Left lobe of liver (tissue), 2 donors: ENCODE measurements around the gene HBG2. TPM values are rescaled to one million over a fixed set of nuclear protein-coding genes. Genes with fewer than 3 reads are reported as not detected.

Source experiments
- ATAC-seq: fragments of 200-7000 bp; cut with Tn5 transposase; one replicate; pipeline ENCODE4 v1.9.1; 2020; ENCODE audit warnings: mild to moderate bottlenecking, moderate library complexity
- DNase-seq: peaks from one replicate; pipeline ENCODE4 v3.0.0-alpha.2; 2020; ENCODE audit warnings: low spot score
- total RNA-seq: library from RNA; stranded (reverse); gene quantifications from one replicate; pipeline ENCODE4 v1.2.1, GENCODE V29; 2021
- donor health status: DM: no; HTN: no; CAD: no; lungs with moderate emphysema.
- donor health status: DM: no; HTN: yes; CAD: no.

Gene HBG2
- total RNA-seq, 1 donor from 2014 or later, result 7.6 TPM

DNA sequence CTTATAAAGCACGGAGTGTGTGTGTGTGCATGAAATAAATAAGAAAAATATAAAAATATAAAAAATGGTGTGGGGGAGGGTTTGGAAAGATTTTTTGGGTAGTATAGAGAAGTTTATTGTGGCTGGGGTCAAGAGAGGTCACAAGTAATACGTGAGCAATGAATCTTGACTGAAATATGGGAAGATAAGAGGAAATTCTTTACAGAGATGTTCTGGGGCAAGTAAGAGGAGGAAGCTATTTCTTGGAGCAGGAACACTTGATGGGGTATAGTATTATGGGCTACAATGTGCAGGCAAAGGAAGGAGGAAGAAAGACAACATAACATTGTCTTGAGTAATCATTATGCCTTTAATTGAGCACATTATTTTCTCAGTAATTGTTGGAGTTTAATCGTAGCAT, 22.4 kb downstream of the HBG2 start:
- ATAC-seq, result peak; percentile 14

GRCh38 chr11:5231111-5231510, 23.5 kb downstream of the HBG2 start:
- ATAC-seq, result no peak

More for the DNA sequence above, 22.4 kb downstream of the HBG2 start:
- DNase-seq, result no peak

GRCh38 chr11:5230266-5230665, 24.3 kb downstream of the HBG2 start:
- no peak for DNase-seq
- ATAC-seq, result no peak

More at GRCh38 chr11:5231111-5231510, 23.5 kb downstream of the HBG2 start:
- no peak for DNase-seq

DNA sequence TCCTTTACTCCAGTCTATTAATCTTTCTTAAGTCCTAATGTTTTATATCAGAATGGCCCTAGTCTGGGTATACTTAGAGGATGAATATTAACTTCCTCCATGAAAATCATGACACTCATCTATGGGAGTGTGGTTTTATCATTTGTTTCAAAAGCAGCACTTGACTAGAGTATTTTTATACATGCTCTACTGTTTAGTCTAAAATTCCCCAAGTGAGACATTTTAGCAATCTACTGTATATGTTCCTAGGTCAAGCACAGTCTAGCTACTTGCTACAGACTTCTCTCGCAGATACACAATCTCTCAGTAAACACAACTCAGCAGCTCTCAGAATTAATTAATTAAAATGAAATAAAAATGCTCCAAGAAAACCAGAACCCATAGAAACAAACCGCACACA, 24.8 kb downstream of the HBG2 start:
- ATAC-seq, result no peak
- no peak for DNase-seq

GRCh38 chr11:5229356-5229755, 25.2 kb downstream of the HBG2 start:
- DNase-seq, result no peak
- no peak for ATAC-seq

DNA sequence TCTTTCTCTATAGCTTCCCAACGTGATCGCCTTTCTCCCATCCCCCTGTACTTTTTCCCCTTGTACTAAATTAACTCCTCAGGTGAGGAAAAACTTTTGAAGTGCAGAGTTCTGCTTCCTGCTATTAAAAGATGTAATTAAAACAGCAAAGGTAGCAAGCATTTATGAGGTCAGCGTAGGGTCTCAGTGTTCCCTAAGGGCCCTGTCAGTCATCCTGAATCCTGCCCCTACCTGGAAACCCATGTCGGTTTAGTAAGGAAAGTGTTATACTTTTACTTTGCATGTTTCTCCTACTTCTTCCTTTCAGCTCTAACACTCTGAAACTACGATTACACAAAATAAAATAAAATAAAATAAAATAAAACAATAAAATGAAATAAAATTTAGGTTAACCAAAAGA, 26.5 kb downstream of the HBG2 start:
- no peak for ATAC-seq
- no peak for DNase-seq

DNA sequence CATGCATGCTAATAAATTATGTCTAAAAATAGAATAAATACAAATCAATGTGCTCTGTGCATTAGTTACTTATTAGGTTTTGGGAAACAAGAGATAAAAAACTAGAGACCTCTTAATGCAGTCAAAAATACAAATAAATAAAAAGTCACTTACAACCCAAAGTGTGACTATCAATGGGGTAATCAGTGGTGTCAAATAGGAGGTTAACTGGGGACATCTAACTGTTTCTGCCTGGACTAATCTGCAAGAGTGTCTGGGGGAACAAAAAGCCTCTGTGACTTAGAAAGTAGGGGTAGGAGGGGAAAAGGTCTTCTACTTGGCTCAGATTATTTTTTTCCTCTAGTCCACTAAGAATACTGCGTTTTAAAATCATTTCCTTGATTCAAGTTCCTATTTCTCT, 26.9 kb downstream of the HBG2 start:
- DNase-seq, result no peak
- no peak for ATAC-seq

DNA sequence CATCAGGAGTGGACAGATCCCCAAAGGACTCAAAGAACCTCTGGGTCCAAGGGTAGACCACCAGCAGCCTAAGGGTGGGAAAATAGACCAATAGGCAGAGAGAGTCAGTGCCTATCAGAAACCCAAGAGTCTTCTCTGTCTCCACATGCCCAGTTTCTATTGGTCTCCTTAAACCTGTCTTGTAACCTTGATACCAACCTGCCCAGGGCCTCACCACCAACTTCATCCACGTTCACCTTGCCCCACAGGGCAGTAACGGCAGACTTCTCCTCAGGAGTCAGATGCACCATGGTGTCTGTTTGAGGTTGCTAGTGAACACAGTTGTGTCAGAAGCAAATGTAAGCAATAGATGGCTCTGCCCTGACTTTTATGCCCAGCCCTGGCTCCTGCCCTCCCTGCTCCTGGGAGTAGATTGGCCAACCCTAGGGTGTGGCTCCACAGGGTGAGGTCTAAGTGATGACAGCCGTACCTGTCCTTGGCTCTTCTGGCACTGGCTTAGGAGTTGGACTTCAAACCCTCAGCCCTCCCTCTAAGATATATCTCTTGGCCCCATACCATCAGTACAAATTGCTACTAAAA, 27.8 kb downstream of the HBG2 start, which contains the start of gene HBB:
Gene HBB (minus strand): TSS at position 340 of the 579 bp plus-strand sequence. CDS start 50 bp downstream, at position 290.
- DNase-seq, result no peak
- no peak for ATAC-seq

- no peak for DNase-seq
- ATAC-seq, result no peak
Observed at GRCh38 chr11:5225480-5225871, 29.1 kb downstream of the HBG2 start.

DNA sequence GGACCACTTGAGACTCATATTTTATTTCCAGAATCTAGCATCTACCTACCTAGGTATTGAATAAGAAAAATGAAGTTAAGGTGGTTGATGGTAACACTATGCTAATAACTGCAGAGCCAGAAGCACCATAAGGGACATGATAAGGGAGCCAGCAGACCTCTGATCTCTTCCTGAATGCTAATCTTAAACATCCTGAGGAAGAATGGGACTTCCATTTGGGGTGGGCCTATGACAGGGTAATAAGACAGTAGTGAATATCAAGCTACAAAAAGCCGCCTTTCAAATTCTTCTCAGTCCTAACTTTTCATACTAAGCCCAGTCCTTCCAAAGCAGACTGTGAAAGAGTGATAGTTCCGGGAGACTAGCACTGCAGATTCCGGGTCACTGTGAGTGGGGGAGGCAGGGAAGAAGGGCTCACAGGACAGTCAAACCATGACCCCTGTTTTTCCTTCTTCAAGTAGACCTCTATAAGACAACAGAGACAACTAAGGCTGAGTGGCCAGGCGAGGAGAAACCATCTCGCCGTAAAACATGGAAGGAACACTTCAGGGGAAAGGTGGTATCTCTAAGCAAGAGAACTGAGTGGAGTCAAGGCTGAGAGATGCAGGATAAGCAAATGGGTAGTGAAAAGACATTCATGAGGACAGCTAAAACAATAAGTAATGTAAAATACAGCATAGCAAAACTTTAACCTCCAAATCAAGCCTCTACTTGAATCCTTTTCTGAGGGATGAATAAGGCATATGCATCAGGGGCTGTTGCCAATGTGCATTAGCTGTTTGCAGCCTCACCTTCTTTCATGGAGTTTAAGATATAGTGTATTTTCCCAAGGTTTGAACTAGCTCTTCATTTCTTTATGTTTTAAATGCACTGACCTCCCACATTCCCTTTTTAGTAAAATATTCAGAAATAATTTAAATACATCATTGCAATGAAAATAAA, 29.8 kb downstream of the HBG2 start:
- DNase-seq, result no peak
- no peak for ATAC-seq

DNA sequence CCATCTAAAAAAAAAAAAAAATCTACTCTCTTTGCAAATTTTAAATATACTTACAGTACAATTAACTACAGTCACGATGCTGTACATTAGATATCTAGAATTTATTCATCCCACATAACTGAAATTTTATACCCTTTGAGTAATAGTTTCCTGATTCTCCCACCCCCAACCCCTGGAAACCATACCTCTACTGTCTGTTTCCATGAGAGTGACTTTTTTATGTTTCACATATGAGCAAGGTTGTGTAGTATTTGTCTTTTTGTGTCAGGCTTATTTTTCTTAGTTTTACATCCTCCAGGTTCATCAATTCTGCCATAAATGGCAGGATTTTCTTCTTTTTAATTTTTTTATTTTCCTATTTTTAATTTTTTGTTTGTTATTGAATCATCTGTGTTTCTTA, 30.9 kb downstream of the HBG2 start:
- no peak for ATAC-seq

GRCh38 chr11:5223146-5223545, 31.4 kb downstream of the HBG2 start:
- ATAC-seq, result no peak

More for the DNA sequence above, 30.9 kb downstream of the HBG2 start:
- DNase-seq, result no peak

DNA sequence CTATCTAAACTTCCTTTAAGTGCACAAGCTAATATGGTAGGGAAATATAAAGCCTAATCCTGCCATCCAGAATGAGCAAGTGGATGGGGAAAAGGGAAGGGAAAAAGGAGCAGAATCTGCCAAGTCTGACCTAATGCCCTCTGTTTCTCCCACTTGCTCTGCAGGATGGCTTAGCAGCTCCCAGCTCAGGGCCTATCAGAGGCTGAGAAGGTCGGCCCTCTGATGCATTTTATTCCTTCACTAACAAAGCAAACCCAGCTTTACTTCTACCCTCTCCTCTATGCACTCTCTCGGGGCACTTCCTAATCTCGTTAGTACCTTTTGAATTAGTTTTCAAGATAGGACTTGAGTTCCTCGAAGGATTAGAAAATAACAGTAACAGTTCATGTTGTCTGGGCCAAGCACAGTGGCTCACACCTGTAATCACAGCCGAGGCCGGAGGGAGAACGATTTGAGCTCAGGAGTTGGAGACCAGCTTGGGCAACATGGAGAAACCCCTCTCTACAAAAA, 44.1 kb downstream of the HBG2 start:
- no peak for ATAC-seq

More at GRCh38 chr11:5223146-5223545, 31.4 kb downstream of the HBG2 start:
- DNase-seq, result no peak

DNA sequence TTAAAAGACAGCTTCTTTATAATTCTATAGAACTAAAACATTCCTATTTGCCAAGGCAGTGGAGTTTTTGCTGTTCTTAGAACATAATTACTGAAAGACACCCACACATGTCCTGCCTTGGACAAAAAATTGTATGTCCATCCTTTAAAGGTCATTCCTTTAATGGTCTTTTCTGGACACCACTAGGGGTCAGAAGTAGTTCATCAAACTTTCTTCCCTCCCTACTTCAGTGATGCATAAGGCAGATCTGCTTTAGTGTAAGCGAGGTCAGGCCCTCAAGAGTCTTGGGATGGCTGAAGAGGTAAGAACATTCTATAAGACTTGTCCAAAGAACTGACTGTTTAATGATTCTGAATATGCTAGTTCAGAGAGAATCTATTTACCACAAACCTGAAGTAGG, 49.8 kb downstream of the HBG2 start:
- ATAC-seq (peak; percentile 71), DNase-seq (no peak)

More for the DNA sequence above, 44.1 kb downstream of the HBG2 start:
- no peak for DNase-seq

GRCh38 chr11:5203366-5203765, 51.2 kb downstream of the HBG2 start:
- no peak for ATAC-seq
- no peak for DNase-seq

Other genes with a start within 250 kb of the HBG2 start
- gene OR52J3, start 208.3 kb downstream of the HBG2 start, total RNA-seq, result not detected
- gene OR52E2, start 195.2 kb downstream of the HBG2 start, total RNA-seq, result not detected
- gene OR52E1, start 185.2 kb downstream of the HBG2 start, total RNA-seq, result not detected
- not detected for gene OR52A5, start 116.4 kb downstream of the HBG2 start, total RNA-seq
- gene OR52A1, start 100.0 kb downstream of the HBG2 start, total RNA-seq, result not detected
- not detected for gene OR51V1, start 54.1 kb downstream of the HBG2 start, total RNA-seq
- 143 TPM for gene HBB, start 27.7 kb downstream of the HBG2 start, total RNA-seq
- 2.1 TPM for gene HBD, start 20.3 kb downstream of the HBG2 start, total RNA-seq
- gene HBG1, start 4.9 kb downstream of the HBG2 start, total RNA-seq, result 2.5 TPM
- gene HBE1, start 15.2 kb upstream of the HBG2 start, total RNA-seq, result 1.9 TPM
- gene OR51B4, start 47.2 kb upstream of the HBG2 start, total RNA-seq, result not detected
- gene OR51B2, start 69.5 kb upstream of the HBG2 start, total RNA-seq, result not detected
- gene OR51B5, start 88.7 kb upstream of the HBG2 start, total RNA-seq, result 0.15 TPM
- not detected for gene OR51B6, start 96.7 kb upstream of the HBG2 start, total RNA-seq
- not detected for gene OR51M1, start 129.0 kb upstream of the HBG2 start, total RNA-seq
- not detected for gene OR51Q1, start 167.3 kb upstream of the HBG2 start, total RNA-seq
- gene OR51I1, start 186.7 kb upstream of the HBG2 start, total RNA-seq, result not detected
- gene OR51I2, start 194.5 kb upstream of the HBG2 start, total RNA-seq, result not detected
- not detected for gene OR52D1, start 233.9 kb upstream of the HBG2 start, total RNA-seq